Pulmonary artery endothelial cell (primary cell): ENCODE measurements around the gene TXNDC2. TPM values are rescaled to one million over a fixed set of nuclear protein-coding genes. Genes with fewer than 3 reads are reported as not detected.
A peak's percentile ranks its signal among the peaks of the same experiment; 100 is the strongest.

Experiments used
- DNase-seq: peaks from one replicate; pipeline ENCODE4 v3.0.0-alpha.2; 2011; ENCODE audit warnings: low read depth, low spot score
- total RNA-seq: library from RNA; depleted of rRNA; stranded (reverse); fragments of >200 nt; gene quantifications from 2 replicates; pipeline ENCODE4 v1.2.3, GENCODE V29; 2014

Gene TXNDC2
- total RNA-seq, 1 donor from 2014 or later = under 0.01 TPM

- DNase-seq = no peak
Measured at GRCh38 chr18:9859232-9859631, 26.5 kb upstream of the TXNDC2 start.

GRCh38 chr18:9860682-9861081, 25.1 kb upstream of the TXNDC2 start:
- DNase-seq = no peak

GRCh38 chr18:9861157-9861556, 24.6 kb upstream of the TXNDC2 start:
- no peak for DNase-seq

GRCh38 chr18:9861933-9862332, 23.8 kb upstream of the TXNDC2 start:
- no peak for DNase-seq

- no peak for DNase-seq
Measured at GRCh38 chr18:9862686-9863085, 23.1 kb upstream of the TXNDC2 start.

GRCh38 chr18:9863282-9863681, 22.5 kb upstream of the TXNDC2 start:
- DNase-seq = no peak

GRCh38 chr18:9865764-9866490, 19.8 kb upstream of the TXNDC2 start:
- DNase-seq = no peak

- DNase-seq = no peak
Measured at GRCh38 chr18:9866627-9867026, 19.1 kb upstream of the TXNDC2 start.

- no peak for DNase-seq
Measured at GRCh38 chr18:9867071-9867594, 18.6 kb upstream of the TXNDC2 start.

- DNase-seq = no peak
Measured at GRCh38 chr18:9868857-9869714, 16.7 kb upstream of the TXNDC2 start.

- no peak for DNase-seq
Measured at GRCh38 chr18:9869715-9870430, 15.9 kb upstream of the TXNDC2 start.

- no peak for DNase-seq
Measured at GRCh38 chr18:9870431-9871008, 15.3 kb upstream of the TXNDC2 start.

GRCh38 chr18:9871244-9871746, 14.5 kb upstream of the TXNDC2 start:
- DNase-seq = no peak

- no peak for DNase-seq
Measured at GRCh38 chr18:9872823-9873222, 12.9 kb upstream of the TXNDC2 start.

- no peak for DNase-seq
Measured at GRCh38 chr18:9874728-9875127, 11.0 kb upstream of the TXNDC2 start.

GRCh38 chr18:9876212-9876866, 9.4 kb upstream of the TXNDC2 start:
- no peak for DNase-seq

GRCh38 chr18:9876867-9877654, 8.7 kb upstream of the TXNDC2 start:
- DNase-seq = peak; percentile 79

- DNase-seq = no peak
Measured at GRCh38 chr18:9877655-9878014, 8.1 kb upstream of the TXNDC2 start.

- no peak for DNase-seq
Measured at GRCh38 chr18:9878095-9878494, 7.7 kb upstream of the TXNDC2 start.

GRCh38 chr18:9878783-9879242, 7.0 kb upstream of the TXNDC2 start:
- DNase-seq = no peak
